NCI-H146 (cell line): Measurements from ENCODE around the gene RRP12.
"Not testable (repeated sequence)": the region's sequence is repeated elsewhere in the genome, so short reads cannot be mapped to it uniquely, and the experiment has no call there.

Source experiments
- DNase-seq: peaks from one replicate; lab custom pipeline; 2025; lab: John Stamatoyannopoulos, UW

Gene RRP12

DNA sequence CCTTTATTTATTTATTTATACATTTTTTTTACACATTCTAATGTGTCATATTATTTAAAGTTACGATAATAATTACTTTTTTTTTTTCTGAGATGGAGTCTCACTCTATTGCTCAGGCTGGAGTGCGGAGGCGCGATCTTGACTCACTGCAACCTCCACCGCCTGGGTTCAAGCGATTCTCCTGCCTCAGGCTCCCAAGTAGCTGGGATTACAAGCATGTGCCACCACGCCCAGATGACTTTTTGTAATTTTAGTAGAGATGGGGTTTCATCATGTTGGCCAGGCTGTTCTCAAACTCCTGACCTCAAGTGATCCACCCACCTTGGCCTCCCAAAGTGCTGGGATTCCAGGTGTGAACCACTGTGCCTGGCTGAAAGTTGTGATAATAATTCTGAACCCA, 5.3 kb upstream of the RRP12 start:
- DNase-seq = not testable (repeated sequence)

DNA sequence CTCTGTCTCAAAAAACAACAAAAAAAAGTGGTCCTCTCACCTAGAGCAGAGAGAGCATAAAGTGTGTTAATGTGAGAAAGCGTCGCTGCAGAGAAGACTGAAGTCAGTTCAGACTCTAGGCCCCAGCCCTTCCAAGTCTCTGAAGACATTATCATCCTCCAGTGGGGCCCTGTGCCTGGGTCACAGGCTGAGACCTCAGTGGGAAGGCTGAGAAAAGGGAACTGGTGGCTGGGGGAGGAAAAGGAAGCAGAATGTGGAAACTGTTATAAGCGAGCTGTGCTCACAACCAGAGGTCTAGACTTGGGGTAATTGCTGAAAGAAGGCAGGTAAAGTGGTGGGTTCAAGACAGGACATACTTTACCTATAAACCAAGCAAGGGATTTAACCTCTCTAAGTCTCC, 4.9 kb upstream of the RRP12 start:
- DNase-seq = no peak

DNA sequence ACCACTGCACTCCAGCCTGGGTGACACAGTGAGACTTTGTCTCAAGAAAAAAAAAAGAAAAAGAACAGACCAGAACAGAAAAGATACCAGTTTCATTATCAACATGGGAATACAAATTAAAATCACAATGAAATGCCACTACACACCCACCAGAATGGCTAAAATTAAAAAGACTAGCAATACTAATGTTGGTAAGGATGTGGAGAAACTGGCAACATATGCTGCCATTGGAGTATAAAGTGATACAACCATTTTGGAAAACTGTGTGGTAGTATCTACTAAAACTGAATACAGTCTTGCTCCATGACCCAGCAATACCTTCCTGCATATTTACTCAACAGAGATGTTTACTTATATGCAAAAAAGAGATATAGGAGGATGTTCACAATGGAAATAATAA, 2.9 kb upstream of the RRP12 start:
- DNase-seq = no peak

DNA sequence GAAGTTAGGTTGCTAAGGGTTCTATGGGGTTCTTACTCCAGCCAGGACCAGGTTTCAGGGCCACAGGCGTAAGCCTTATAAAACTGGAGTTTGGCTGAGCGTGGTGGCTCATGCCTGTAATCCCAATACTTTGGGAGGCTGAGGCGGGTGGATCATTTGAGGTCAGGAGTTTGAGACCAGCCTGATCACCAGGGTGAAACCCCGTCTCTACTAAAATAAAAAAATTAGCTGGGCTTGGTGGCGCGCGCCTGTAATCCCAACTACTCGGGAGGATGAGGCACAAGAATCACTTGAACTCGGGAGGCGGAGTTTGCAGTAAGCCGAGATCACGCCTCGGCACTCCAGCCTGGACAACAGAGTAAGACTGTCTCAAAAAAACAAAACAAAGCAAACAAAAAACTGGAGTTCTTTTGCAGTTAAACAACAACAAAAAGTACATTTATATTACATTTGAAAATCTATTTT, 347 bp upstream of the RRP12 start:
- no peak for DNase-seq

DNA sequence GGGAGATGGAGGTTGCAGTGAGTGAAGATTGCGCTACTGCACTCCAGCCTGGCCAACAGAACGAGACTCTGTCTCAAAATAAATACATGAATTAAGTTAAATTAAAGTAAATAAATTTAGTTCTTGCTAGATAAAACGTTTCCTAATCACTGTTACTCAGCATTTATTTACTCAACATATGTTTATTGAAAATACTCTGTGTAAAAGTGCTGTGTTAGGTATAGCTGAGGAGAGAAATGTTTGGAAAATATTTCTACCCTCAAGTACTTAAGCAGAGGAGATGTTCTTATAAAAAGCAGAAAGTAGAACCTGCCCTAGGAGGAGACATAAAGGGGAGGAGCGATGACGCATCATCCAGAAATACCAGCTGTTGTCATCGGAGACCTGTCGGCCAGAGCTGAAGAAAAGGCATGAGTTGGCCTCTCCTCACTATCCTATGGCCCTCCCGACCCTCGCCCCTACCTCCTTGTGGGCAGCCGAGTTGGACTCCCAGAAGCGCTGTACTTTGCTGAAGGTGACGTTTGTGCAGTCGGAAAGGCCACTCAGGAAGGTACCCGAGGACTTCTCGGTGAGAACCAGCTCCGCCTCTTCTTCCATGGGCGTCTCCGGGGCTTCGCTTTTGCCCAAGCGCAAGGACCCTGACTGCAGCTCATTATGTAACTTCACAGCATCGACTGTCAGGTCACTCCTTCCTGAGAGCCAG, 1.1 kb downstream of the RRP12 start:
- peak; percentile 66 for DNase-seq

DNA sequence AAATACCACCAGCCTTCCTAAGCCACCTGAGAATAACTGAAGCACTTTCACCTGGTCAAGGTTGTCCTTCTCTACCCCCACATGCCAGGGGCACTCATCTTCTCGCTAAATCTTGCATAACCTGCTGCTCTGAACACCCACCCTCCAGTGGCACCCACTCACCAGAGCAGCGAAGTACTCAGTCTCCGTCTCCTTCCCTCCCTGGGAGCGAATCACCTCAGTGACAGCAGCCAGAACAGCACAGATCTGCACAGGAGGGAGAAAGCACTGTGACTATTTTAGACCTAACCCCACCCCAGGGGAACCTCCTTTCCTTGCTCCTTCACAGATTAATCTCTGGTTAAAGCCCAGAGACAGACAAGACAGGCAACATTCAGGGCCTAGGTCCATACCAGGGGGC, 5.1 kb downstream of the RRP12 start:
- DNase-seq = no peak

DNA sequence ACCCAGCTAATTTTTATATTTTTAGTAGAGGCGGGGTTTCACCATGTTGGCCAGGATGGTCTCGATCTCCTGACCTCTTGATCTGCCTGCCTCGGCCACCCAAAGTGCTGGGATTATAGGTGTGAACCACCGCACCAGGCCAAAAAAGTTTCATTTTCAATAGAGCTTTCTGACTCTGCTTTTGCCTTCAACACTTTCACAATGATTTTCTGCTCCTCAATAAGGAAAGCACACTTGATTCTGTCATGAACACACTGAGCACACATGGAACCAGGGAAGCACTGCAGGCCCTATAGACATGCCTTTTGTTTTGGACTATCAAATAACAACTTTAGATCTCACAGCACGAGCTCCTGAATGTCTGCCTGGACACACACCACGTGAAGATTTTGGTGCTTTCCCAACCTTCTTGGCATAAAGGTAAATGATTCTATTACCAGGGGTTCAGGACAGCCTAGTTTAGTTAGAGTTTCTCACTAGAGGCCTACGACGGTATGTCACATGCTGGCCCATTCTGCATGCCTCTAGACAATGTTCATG, 8.0 kb downstream of the RRP12 start:
- DNase-seq = no peak

DNA sequence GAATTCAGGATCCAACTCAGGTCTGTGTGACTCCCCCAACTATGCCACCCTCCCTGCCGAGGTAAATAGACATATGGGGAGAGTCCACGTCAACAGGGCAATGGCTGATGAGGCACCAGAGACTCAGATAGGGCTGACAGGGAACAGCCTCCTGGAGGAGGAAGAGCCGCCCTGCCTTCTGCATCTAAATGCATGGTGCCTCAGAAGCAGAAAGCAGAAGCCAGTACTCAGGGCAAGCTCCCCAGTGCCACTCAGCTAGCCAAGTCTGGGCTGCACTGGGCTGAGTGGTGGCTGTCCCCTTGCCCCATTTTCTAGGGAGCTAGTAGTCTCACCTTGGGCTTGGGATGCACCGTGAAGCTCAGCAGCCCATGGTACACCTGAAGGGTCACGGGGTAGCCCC, 11.0 kb downstream of the RRP12 start:
- DNase-seq = no peak

DNA sequence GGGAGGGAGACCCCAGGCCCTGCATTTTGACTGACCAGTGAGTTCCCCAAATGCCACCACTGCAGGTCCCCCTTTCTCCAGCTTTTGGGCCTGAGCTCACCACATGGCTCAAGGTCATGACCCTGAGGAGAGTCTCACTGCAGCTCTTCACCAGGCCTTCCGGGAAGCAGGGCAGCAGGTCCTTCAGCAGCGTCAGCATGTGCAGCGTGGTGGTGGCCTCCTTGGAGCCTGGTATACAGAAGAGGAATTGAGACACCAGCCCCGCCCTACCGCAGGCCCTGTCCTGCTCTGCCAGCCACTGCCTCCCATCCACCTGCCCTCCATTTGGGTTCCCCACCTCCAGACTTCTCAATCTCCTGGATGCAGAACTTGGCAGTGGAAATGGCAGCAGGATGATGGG, 13.0 kb downstream of the RRP12 start:
- no peak for DNase-seq

DNA sequence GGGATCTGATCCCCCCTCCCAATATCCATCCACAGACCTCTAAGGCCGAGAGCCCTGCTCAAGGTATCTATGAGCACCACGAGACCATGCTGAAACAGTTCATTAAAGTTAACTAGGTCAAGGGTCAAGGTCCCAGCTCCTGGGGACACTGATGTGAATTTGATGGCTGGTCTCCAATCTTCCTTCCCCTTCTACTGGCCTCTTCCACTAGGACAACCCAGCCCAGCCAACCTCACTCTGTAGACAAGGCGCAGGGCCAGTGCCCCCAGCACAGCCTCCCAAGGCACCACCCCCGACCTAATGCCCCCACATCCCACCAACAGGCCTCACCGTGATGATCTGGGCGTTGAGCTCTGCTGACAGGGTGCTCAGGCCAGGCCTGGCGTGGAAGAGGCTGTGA, 15.6 kb downstream of the RRP12 start:
- no peak for DNase-seq

DNA sequence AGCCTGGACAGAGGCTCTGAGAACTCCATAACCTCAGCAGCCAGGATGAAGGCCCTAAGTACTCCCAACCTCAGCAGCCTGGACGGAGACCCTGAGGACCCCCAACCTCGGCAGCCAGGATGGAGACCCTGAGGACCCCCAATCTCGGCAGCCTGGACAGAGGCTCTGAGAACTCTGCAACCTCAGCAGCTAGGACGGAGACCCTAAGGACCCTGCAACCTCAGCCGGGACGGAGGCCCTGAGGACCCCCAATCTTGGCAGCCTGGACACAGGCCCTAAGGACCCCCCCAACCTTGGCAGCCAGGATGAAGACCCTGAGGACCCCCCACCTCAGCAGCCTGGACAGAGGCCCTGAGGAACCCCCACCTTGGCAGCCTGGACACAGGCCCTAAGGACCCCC, 16.5 kb downstream of the RRP12 start:
- DNase-seq = no peak

DNA sequence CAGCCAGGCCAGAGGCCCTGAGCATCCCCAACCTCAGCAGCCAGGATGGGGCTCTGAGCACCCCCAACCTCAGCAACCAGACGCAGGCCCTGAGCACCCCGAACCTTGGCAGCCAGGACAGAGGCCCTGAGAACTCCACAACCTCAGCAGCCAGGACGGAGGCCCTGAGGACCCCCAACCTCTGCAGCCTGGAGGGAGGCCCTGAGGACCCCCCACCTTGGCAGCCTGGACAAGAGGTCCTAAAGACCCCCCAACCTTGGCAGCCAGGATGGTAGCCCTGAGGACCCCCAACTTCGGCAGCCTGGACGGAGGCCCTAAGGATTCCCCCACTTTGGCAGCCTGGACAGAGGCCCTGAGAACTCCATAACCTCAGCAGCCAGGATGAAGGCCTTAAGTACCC, 17.0 kb downstream of the RRP12 start:
- no peak for DNase-seq

DNA sequence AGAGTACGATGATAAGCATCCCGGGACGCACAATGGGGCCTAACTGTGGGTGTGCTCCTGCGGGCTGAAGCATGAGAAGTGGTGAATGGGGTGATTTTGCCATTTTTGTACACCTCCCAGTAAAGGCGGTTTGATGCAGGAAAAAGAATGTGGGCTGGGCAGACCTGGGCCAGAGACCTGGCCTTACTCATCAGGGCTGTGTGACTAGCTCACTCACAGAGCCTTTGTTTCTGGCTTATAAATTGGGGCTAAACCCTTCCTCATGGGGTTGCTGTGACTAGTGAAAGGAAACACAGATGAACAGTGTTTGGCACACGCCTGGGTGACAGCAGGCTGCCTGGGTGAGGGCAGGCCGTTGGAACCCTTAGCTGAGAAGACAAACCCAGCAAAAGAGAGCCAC, 18.0 kb downstream of the RRP12 start:
- DNase-seq = no peak

DNA sequence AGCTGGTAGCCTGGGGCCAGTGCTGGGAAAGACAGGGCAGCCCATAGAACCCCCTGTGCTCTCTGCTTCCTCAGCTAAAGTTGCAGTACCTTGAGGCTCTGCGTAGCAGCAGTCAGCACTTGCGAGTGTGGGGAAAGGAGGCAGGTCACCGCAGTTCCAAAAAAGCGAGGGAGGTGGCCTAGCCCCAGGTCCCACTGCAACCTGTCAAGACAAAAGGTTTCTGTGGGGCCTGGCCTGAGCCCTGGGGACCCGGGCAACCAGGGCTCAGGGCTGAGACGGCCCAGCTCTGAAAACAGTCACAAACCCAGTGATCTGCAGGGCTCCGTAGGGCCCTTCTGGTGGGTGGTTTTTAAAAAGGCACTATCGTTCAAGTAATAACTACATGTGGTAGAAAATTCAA, 19.5 kb downstream of the RRP12 start:
- no peak for DNase-seq

DNA sequence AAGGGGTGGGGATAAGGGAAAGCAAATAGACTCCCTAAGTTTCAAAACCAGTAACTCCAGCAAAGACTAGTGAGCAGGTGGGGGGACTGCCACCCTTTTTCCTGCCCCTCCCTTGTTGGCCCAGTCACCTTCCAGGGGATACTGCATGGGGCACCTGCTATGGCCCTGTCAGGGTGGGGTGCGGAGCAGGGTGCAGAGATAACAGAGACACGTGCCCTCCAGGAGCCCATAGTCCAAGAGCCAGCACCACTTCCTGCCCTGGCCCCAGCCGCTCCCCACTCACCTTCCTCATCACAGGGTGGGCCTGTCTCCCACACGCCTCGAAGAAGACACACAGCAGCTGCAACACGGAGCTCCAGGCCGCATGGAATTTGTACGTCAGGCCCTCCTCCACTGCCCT, 20.6 kb downstream of the RRP12 start:
- DNase-seq = no peak

DNA sequence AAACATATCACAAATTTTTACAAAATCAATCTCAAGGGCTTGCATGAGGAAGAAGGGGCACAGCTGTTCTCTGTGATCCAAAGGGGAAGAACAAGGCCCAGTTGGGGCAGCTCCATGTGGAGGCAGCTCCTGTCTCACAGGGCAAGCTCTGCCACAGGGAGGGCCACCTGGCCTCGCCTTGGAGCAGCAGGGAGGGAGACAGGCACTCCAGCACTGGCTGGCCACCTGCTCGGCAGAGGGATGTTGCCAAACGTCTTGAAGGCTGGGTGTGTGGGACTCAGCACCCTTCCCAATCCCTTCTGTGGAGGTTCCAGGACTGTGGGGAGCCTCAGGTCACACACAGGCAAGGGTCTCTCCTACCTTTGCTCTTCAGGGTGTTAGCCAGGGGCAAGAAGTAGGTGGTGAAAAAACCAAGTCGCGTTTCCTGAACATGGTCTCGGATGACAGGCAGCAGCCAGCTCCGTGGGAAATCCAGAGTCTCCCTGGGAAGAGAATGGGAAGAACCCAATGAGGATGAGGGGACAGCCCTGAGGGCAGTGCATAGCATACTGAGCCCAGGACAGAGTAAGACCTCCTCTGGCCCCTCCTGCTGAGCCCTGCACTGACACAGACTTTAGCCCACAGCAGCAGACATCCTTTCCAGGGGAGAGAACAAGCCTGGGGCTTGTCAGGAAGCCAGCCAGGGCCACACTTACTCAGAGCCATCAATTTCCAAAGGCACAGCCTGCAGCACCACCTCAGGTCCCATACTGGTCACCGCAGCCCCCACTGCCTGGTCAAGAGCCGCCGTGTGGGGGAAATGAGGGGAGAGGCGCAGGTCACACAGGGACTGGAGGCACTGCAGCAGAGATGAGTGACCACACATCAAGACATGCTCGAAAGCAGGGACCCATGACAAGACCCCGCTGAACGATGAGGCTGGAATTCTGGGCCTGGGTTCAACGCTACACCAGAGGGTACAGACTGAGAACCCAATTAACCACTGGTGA, 21.9 kb downstream of the RRP12 start:
- no peak for DNase-seq

DNA sequence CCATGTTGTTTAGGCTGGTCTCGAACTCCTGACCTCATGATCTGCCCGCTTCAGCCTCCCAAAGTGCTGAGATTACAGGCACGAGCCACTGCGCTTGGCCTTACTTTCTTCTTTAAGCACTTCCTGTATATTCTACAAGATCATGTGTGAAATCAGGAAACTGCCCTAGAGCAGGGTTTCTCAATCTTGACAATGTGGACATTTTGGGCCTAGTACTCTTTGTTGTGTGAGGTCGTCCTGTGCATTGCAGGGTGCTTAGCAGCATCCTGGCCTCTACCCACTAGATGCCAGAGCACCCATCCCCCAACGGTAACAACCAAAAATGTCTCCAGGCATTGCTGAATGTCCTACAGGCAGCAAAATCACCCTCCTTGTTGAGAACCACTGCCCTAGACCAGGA, 24.7 kb downstream of the RRP12 start:
- DNase-seq = no peak

DNA sequence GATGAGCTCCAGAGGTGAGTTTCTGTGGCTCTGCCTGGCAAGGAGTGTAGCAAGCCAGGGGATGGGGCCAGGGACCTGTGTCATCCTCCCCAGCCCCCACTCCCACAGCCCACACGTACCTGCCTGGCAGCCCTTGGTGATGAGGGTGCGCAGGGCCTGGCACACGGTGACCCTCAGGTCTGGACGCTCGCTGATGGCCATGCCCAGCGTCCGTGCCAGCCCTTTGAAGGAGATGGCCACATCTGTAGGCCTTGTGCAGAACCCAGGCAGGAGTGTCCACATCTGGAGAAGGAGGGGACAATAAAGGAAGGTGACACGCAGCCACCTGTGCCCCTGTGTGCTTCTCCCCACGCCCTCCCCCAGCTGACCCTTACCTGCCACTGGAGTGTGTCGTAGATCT, 27.7 kb downstream of the RRP12 start:
- DNase-seq = no peak

DNA sequence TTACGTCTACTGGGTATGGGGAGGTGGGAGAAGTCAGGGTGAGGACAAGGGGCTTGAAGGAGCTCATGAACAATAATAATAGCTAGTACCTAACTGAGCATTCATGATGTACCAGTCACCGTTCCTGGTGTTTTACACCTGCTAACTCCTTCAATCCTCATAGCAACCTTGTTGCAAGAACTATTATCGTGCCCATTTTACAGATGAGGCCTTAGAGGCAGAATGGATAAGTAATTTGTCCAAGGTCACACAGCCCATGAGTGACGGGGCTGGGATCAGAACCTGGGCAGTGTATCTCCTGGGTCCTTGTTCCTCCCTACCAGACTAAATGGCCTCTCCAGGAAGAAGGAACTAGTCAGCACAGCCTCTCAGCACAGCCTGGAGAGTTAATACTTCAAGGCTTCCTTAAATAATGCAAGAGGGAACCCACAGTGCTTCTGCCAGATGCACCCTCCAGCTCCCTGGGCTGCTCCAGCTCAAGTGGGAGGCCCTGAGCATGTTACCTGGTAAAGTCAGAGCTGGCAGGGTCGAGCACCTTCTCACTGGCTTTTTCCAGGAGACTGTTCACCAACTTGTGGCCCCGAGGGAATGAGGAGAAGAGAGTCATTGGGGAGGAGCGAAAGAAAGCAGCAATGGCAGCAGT, 28.8 kb downstream of the RRP12 start:
- no peak for DNase-seq

DNA sequence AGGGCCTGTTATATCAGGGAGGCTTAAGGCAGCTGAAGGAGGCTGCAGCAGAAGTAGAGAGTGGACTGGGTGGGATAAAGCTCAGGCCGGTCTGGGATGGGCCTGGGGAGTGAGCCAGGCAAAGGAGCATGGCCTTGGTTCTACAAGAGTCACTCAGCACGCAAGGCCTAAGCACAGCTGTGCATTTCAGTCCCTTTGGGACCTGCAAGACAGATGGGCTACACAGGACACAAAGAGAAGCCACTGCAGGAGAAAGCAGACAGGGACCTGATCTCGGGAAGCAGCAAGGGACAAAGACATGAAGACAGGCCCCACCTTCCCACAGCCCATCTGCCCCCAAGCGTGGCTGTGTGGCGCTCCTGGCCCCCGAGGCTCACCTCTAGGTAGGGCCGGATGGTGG, 29.4 kb downstream of the RRP12 start:
- DNase-seq = no peak

DNA sequence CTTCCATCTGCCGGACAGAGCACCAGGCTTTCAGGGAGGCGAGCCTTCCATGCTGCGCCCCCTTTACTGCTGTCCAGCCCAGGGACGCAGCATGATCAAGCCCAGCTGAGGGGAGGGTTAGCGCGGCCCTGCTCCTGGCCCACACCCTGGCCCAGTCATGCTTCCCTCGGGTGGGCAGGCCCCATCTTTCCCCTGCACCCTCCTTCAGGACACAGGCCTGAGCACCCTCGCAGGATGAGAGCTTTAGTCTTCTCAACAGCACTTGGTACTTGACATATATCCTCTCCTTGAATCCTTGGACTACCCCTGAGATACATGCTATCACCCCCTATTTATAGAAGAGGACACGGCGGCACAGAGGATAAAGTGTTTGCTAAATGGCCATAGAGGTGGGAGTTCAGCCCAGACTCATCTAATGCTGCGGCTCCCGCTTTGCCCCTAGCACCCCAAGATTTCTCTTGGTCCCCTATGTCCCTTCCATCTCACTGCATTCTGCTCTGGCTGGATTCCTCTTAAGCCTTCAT, 34.0 kb downstream of the RRP12 start:
- no peak for DNase-seq

DNA sequence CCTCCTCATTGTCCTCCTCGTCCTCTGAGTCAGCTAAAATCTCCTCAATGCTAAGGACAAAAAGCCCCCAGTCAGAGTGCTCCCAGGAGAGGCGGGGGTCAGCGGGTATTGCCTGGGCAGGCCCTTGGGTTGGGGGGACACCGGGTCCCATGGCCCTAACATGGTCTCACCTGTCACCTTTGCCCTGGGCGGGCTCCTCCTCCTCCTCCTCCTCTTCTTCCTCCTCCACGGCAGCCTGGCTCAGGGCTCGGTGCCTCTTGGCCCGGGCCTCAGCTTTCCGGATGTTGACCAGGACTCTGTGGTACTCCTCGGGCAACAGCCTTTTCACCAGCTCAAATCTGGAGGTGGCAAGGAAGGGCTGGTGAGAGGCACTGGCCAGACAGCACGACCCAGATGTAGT, 34.6 kb downstream of the RRP12 start:
- DNase-seq = no peak
